GM12892 (cell line): Measurements from ENCODE around the gene FLNA.

Source experiments
- POLR2A ChIP-seq: IDR thresholded peaks from 2 replicates; pipeline ENCODE4 v1.6.1; 2011; ENCODE audit warnings: low read depth, low read length, control low read depth
- POLR2AphosphoS5 ChIP-seq: IDR thresholded peaks from 2 replicates; pipeline ENCODE4 v1.6.1; 2011; ENCODE audit warnings: low read depth, low read length, control low read depth

DNA sequence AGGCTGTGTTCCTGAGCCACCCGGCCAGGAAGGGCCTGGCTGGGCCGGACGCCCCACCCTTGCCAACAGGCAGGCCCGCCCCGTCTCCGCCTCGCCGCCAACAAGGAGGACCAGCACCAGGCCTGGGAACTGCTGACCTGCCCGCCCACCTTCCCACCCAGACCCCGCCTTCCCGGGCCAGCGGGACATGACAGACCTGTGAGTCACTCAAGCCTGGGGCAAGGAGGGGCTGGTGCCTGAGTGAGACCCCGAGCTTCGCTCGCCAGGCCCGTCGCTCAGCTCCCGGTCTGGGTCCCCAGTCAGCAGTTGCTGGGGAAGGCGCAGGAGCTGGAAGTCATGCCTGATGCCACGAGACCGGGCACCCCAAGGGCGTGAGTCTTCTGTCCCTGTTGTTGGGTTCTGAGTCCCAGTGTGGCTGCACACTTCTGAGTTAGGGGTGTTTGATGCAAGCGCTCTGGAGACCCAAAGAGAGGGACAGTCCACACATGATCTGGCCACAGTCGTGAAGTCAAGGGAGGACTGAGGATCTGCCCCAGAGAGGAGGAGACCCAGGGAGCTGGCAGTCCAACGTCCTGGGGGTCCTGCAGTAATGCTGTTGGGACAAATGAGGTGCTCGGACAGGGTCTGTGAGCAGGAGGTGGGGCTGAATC lies 34.9 kb upstream of the FLNA start, which contains the start of gene DNASE1L1:
- TF ChIP-seq POLR2AphosphoS5 (no peak), POLR2A (no peak)
